HepG2 (cell line): ENCODE measurements around the gene NXT2. TPM values are rescaled to one million over a fixed set of nuclear protein-coding genes. Genes with fewer than 3 reads are reported as not detected.

ENCODE experiments used
- AFF4 ChIP-seq: sonication (generic); formaldehyde crosslinking; IDR thresholded peaks from 2 replicates; pipeline ENCODE4 v1.4.0; 2020; ENCODE audit warnings: missing genetic modification reagents
- ARID4A ChIP-seq: sonication (generic); formaldehyde crosslinking; IDR thresholded peaks from 2 replicates; pipeline ENCODE4 v1.5.0; 2020; ENCODE audit warnings: mild to moderate bottlenecking, missing genetic modification reagents, borderline replicate concordance
- CBX5 ChIP-seq: sonication (generic); formaldehyde crosslinking; IDR thresholded peaks from 2 replicates; pipeline ENCODE4 v1.4.0; 2020; ENCODE audit warnings: missing genetic modification reagents, borderline replicate concordance
- HDAC1 ChIP-seq: sonication (generic); formaldehyde crosslinking; IDR thresholded peaks from 2 replicates; pipeline ENCODE4 v1.5.1; 2020; ENCODE audit warnings: mild to moderate bottlenecking, missing genetic modification reagents
- MED8 ChIP-seq: sonication (generic); formaldehyde crosslinking; IDR thresholded peaks from 2 replicates; pipeline ENCODE4 v1.8.1; 2023; ENCODE audit warnings: mild to moderate bottlenecking, missing genetic modification reagents; ENCODE audit not compliant: insufficient replicate concordance
- MNT ChIP-seq: fragments of 450-650 bp; IDR thresholded peaks from 2 replicates; pipeline ENCODE4 v1.6.1; 2016
- PRDM4 ChIP-seq: sonication (generic); formaldehyde crosslinking; IDR thresholded peaks from 2 replicates; pipeline ENCODE4 v1.9.0; 2021; ENCODE audit warnings: missing genetic modification reagents, borderline replicate concordance
- SOX5 ChIP-seq: IDR thresholded peaks from 2 replicates; pipeline ENCODE4 v1.6.1; 2016; ENCODE audit warnings: borderline replicate concordance
- TBX3 ChIP-seq: fragments of 450-650 bp; IDR thresholded peaks from 2 replicates; pipeline ENCODE4 v1.6.1; 2017; ENCODE audit warnings: antibody characterized with exemption, mild to moderate bottlenecking, inconsistent platforms, borderline replicate concordance
- ZFP41 ChIP-seq: sonication (generic); formaldehyde crosslinking; IDR thresholded peaks from 2 replicates; pipeline ENCODE4 v1.4.0; 2020; ENCODE audit warnings: mild to moderate bottlenecking, missing genetic modification reagents, borderline replicate concordance
- ZNF691 ChIP-seq: sonication (generic); formaldehyde crosslinking; IDR thresholded peaks from 2 replicates; pipeline ENCODE4 v1.4.0; 2020; ENCODE audit warnings: missing genetic modification reagents, low read depth, mild to moderate bottlenecking, borderline replicate concordance
- ZNF7 ChIP-seq: IDR thresholded peaks from 2 replicates; pipeline ENCODE4 v1.6.1; 2016; ENCODE audit warnings: missing biosample characterization, missing genetic modification reagents
- ZNF790 ChIP-seq: sonication (generic); formaldehyde crosslinking; IDR thresholded peaks from 2 replicates; pipeline ENCODE4 v1.8.0; 2022; ENCODE audit warnings: missing genetic modification reagents, mild to moderate bottlenecking, borderline replicate concordance
- ZNF83 ChIP-seq: sonication (generic); formaldehyde crosslinking; IDR thresholded peaks from 2 replicates; pipeline ENCODE4 v1.4.0; 2020; ENCODE audit warnings: missing genetic modification reagents, mild to moderate bottlenecking, borderline replicate concordance
- polyA plus RNA-seq, 8 experiments: library from polyadenylated mRNA; depleted of rRNA in 3 of 8; stranded (reverse) in 7 of 8; unstranded in 1 of 8; fragments of >200 nt; fragmentation: Illumina TruSeq in 4 of 8; extraction: Trizol in 4 of 8; gene quantifications; 2 replicates each; pipeline versions ENCODE4 v1.2.1 to v1.2.3, GENCODE V29; 2011 to 2016; ENCODE audit warnings: low read depth in 4 of 8, missing spikeins in 1 of 8, mixed read lengths in 1 of 8; ENCODE audit not compliant: insufficient read depth in 1 of 8
- total RNA-seq, 5 experiments: library from RNA; depleted of rRNA; stranded (reverse); fragments of >200 nt; fragmentation: Illumina TruSeq; extraction: Trizol; gene quantifications; 2 replicates each; pipeline ENCODE4 v1.2.3, GENCODE V29; 2016; ENCODE audit warnings: low read depth in 1 of 5

NXT2 gene
- total and polyA plus RNA-seq, 2 of the 13 experiments (the other 11 are each of a cell fraction or from before 2014, with no cell fraction given): 9.5 to 14.9 TPM

GRCh38 chrX:109536439-109537323 lies at the start of gene NXT2 (continued):
- TF ChIP-seq MNT: 0 out of 2 replicates have a peak, but pooled peaks have one; percentile 36
- TF ChIP-seq CBX5 (CRISPR knock-in tag): peak; percentile 47; the same call in 1 of the 2 replicates
- 0 out of 2 replicates have a peak, but pooled peaks have one; percentile 9 for TF ChIP-seq SOX5
- TF ChIP-seq HDAC1 (CRISPR knock-in tag): peak; percentile 53
- TF ChIP-seq ZNF83 (CRISPR knock-in tag): no peak
- TF ChIP-seq ZNF7 (CRISPR knock-in tag): no peak
- peak; percentile 56; the same call in 1 of the 2 replicates for TF ChIP-seq ARID4A (CRISPR knock-in tag)
- TF ChIP-seq ZNF691: 0 out of 2 replicates have a peak, but pooled peaks have one; percentile 51
- TF ChIP-seq ZNF790 (CRISPR knock-in tag): 0 out of 2 replicates have a peak, but pooled peaks have one; percentile 29
- TF ChIP-seq ZFP41 (CRISPR knock-in tag): no peak
- no peak for TF ChIP-seq TBX3
- no peak for TF ChIP-seq MED8 (CRISPR knock-in tag)
- TF ChIP-seq PRDM4: no peak
- TF ChIP-seq AFF4 (CRISPR knock-in tag): no peak
